RWPE1 (cell line): ENCODE measurements around the gene CFAP141.
A peak's percentile ranks its signal among the peaks of the same experiment; 100 is the strongest.
"Not testable (repeated sequence)": the region's sequence is repeated elsewhere in the genome, so short reads cannot be mapped to it uniquely, and the experiment has no call there.

Experiments used
- CTCF ChIA-PET: fragments of 350-600 bp; sonication (Branson Sonifier 250); formaldehyde crosslinking; extraction: SDS; loops from one replicate; lab custom pipeline; 2021; lab: Yijun Ruan, JAX
- POLR2A ChIA-PET: fragments of 400-600 bp; formaldehyde crosslinking; extraction: SDS; loops from one replicate; lab custom pipeline; 2020; ENCODE audit warnings: antibody characterized with exemption; ENCODE audit not compliant: low non-redundant PET; lab: Yijun Ruan, JAX
- DNase-seq: peaks from one replicate; pipeline ENCODE4 v3.0.0; 2012; ENCODE audit warnings: low spot score
- H3K27ac ChIP-seq: fragments of 450-650 bp; 2 replicates; pipeline ENCODE4 v1.5.1; 2017
- CTCF ChIP-seq: fragments of 450-650 bp; conservative IDR thresholded peaks from 2 replicates; pipeline ENCODE4 v1.5.1; 2017; ENCODE audit warnings: low read depth, mild to moderate bottlenecking

The CFAP141 gene

GRCh38 chr1:154212083-154212482 is 6.0 kb upstream of the CFAP141 start:
- ChIA-PET POLR2A (no interaction called here), CTCF (interaction anchor here (0.6 kb wide), 1 partner anchor 357 kb away, joined by 3 read pairs; no protein-coding TSS in a partner anchor)

GRCh38 chr1:154208677-154209388 is 2.7 kb upstream of the CFAP141 start:
- DNase-seq = no peak
- CTCF ChIA-PET = interaction anchor here (0.7 kb wide), 1 partner anchor 63 kb away, joined by 3 read pairs; no protein-coding TSS in a partner anchor
- H3K27ac ChIP-seq = peak overlapping the region; percentile 26; the same call in 1 of the 2 replicates
- no peak for TF ChIP-seq CTCF
- POLR2A ChIA-PET = interaction anchor here (0.7 kb wide), 1 partner anchor 17 kb away, joined by 5 read pairs; the partner anchor contains the start of gene TPM3

More at GRCh38 chr1:154212083-154212482, 6.0 kb upstream of the CFAP141 start:
- no peak overlapping the region for H3K27ac ChIP-seq
- no peak for TF ChIP-seq CTCF
- no peak for DNase-seq

- ChIA-PET CTCF (interaction anchor here (0.6 to 1.6 kb wide), 2 partner anchors 12 to 65 kb away, joined by 4 to 5 read pairs; no protein-coding TSS in a partner anchor), POLR2A (interaction anchor here (1.4 kb wide), 1 partner anchor 13 kb away, joined by 4 read pairs; the partner anchor contains the start of gene UBAP2L)
- no peak for TF ChIP-seq CTCF
- DNase-seq = no peak
- H3K27ac ChIP-seq = peak overlapping the region; percentile 28; the same call in 1 of the 2 replicates
Observed at GRCh38 chr1:154207262-154207661, 1.1 kb upstream of the CFAP141 start.

- peak overlapping the region; percentile 22; the same call in 1 of the 2 replicates for H3K27ac ChIP-seq
- POLR2A ChIA-PET = not testable (repeated sequence)
Observed at GRCh38 chr1:154205778-154206177, 355 bp downstream of the CFAP141 start.

GRCh38 chr1:154199563-154199879 is 6.6 kb downstream of the CFAP141 start:
- ChIA-PET POLR2A (no interaction called here), CTCF (interaction anchor here (0.6 to 0.7 kb wide), 2 partner anchors 48 to 108 kb away, joined by 3 to 4 read pairs; no protein-coding TSS in a partner anchor)
- DNase-seq = no peak
- H3K27ac ChIP-seq = no peak overlapping the region
- TF ChIP-seq CTCF = no peak

More at GRCh38 chr1:154205778-154206177, 355 bp downstream of the CFAP141 start:
- CTCF ChIA-PET, DNase-seq: not testable (repeated sequence)

GRCh38 chr1:154198756-154199562 is 7.2 kb downstream of the CFAP141 start:
- ChIA-PET CTCF (interaction anchor here (0.7 kb wide), 1 partner anchor 108 kb away, joined by 3 read pairs; no protein-coding TSS in a partner anchor), POLR2A (no interaction called here)
- no peak overlapping the region for H3K27ac ChIP-seq
- TF ChIP-seq CTCF = peak; percentile 42
- DNase-seq = peak; percentile 48
